Measurements from ENCODE around the gene HGF.

Gene HGF

GRCh38 chr7:81768951-81769778, 682 bp downstream of the HGF start:
- Mint-ChIP-seq H3K9me3 (no peaks in the 10 kb centered on the region), H3K36me3 (ENCODE audit: low read depth) (no peaks in the 10 kb centered on the region), H3K4me3 (peak overlapping the region; percentile 75 to 91 (median 87))

GRCh38 chr7:81767926-81768325, 1.9 kb downstream of the HGF start:
- Mint-ChIP-seq H3K4me3 (peak overlapping the region; percentile 66 to 79 (median 75)), H3K36me3 (ENCODE audit: low read depth) (no peaks in the 10 kb centered on the region), H3K4me1 (peaks cover 51% of the 10 kb centered on the region), H3K27me3 (ENCODE audit: low read depth) (no peaks in the 10 kb centered on the region), H3K9me3 (no peaks in the 10 kb centered on the region), H3K27ac (peak overlapping the region in 2 of 3 experiments; percentile 59 to 61)
- TF ChIP-seq, protein P1, sequence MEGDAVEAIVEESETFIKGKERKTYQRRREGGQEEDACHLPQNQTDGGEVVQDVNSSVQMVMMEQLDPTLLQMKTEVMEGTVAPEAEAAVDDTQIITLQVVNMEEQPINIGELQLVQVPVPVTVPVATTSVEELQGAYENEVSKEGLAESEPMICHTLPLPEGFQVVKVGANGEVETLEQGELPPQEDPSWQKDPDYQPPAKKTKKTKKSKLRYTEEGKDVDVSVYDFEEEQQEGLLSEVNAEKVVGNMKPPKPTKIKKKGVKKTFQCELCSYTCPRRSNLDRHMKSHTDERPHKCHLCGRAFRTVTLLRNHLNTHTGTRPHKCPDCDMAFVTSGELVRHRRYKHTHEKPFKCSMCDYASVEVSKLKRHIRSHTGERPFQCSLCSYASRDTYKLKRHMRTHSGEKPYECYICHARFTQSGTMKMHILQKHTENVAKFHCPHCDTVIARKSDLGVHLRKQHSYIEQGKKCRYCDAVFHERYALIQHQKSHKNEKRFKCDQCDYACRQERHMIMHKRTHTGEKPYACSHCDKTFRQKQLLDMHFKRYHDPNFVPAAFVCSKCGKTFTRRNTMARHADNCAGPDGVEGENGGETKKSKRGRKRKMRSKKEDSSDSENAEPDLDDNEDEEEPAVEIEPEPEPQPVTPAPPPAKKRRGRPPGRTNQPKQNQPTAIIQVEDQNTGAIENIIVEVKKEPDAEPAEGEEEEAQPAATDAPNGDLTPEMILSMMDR (IDR thresholded peaks at IDR 0.05; ENCODE audit: unreplicated experiment in 3 of 3) = no peak

More at GRCh38 chr7:81768951-81769778, 682 bp downstream of the HGF start:
- Mint-ChIP-seq H3K4me1 (peaks cover 39% of the 10 kb centered on the region), H3K27ac (peak overlapping the region; percentile 52 to 85 (median 70)), H3K27me3 (ENCODE audit: low read depth) (no peaks in the 10 kb centered on the region)
- TF ChIP-seq, protein P1 (IDR thresholded peaks at IDR 0.05; ENCODE audit: unreplicated experiment in 3 of 3) = no peak

- peak overlapping the region in 2 of 3 experiments; percentile 23 to 62 for H3K27ac Mint-ChIP-seq
- TF ChIP-seq, protein P1 (IDR thresholded peaks at IDR 0.05; ENCODE audit: unreplicated experiment in 3 of 3) = no peak
- H3K27me3 Mint-ChIP-seq (ENCODE audit: low read depth) = no peaks in the 10 kb centered on the region
- no peak overlapping the region for H3K4me3 Mint-ChIP-seq
- peaks cover 5% of the 10 kb centered on the region for H3K36me3 Mint-ChIP-seq (ENCODE audit: low read depth)
- no peaks in the 10 kb centered on the region for H3K9me3 Mint-ChIP-seq
- H3K4me1 Mint-ChIP-seq = peaks cover 43% of the 10 kb centered on the region
Measured at GRCh38 chr7:81761821-81762220, 8.0 kb downstream of the HGF start.

GRCh38 chr7:81761031-81761430, 8.8 kb downstream of the HGF start:
- H3K9me3 Mint-ChIP-seq = no peaks in the 10 kb centered on the region
- TF ChIP-seq, protein P1 (IDR thresholded peaks at IDR 0.05; ENCODE audit: unreplicated experiment in 3 of 3) = no peak
- no peak overlapping the region for H3K4me3 Mint-ChIP-seq
- peaks cover 13% of the 10 kb centered on the region for H3K36me3 Mint-ChIP-seq (ENCODE audit: low read depth)
- H3K27me3 Mint-ChIP-seq (ENCODE audit: low read depth) = no peaks in the 10 kb centered on the region
- peaks cover 37% of the 10 kb centered on the region for H3K4me1 Mint-ChIP-seq
- H3K27ac Mint-ChIP-seq = no peak overlapping the region

DNA sequence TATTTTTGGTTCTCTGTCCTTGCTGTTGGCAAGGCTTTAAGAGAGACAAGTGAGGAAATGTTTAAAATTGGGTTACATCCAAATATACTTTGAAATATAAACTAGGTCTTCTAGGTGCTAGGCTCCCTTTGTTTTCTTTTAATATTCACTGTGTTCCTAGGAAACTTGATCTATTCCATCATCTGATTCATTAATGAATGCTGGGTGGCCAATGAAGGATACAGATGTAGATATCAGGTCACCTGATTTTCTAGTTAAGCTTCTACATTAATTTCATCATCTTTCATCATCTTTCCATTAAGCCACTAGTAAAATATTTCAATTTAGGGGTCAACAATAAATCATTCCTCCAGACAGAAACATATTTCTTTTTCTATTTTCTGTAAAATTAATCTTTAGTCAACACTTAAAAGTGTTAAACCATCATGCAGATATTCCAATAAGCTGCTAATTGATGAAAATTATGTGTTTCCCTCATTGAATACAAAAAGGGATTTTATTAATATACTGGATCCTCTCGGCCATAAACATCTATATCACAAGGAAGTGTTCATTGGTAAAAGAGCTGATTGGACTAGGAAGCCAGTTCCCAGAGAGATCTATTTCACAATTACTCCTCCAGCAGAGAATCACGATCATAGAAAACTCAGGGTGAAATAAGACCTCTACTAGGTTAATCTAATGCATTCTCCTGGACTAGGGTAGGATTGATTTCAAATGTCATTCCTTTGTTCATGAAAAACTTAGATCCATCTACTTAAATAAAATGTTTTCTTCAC, 14.7 kb downstream of the HGF start:
- Mint-ChIP-seq H3K27me3 (ENCODE audit: low read depth) (no peaks in the 10 kb centered on the region), H3K4me1 (no peaks in the 10 kb centered on the region), H3K4me3 (no peak overlapping the region), H3K27ac (no peak overlapping the region), H3K9me3 (no peaks in the 10 kb centered on the region), H3K36me3 (ENCODE audit: low read depth) (peaks cover 20% of the 10 kb centered on the region)
- TF ChIP-seq, protein P1 (IDR thresholded peaks at IDR 0.05; ENCODE audit: unreplicated experiment in 3 of 3) = no peak
